GM23248 (cell line): ENCODE results near the gene ZNF625. TPM values are rescaled to one million over a fixed set of nuclear protein-coding genes. Genes with fewer than 3 reads are reported as not detected.

ENCODE experiments used
- DNase-seq: peaks from one replicate; pipeline ENCODE4 v3.0.0-alpha.2; 2015
- H2AFZ ChIP-seq: fragments of 200-600 bp; sonication (generic); 2 replicates; pipeline ENCODE4 v1.6.1; 2016; ENCODE audit warnings: antibody characterized with exemption
- H3F3A ChIP-seq: fragments of 200-600 bp; sonication (generic); 2 replicates; pipeline ENCODE4 v1.6.1; 2016; ENCODE audit warnings: mild to moderate bottlenecking, antibody characterized with exemption, mixed run types; ENCODE audit not compliant: insufficient read depth
- H3K27ac ChIP-seq: fragments of 200-600 bp; sonication (generic); 2 replicates; pipeline ENCODE4 v1.5.1; 2016; ENCODE audit warnings: mild to moderate bottlenecking
- H3K27me3 ChIP-seq: fragments of 200-600 bp; sonication (generic); replicated peaks from 2 replicates; pipeline ENCODE4 v1.6.1; 2016; ENCODE audit warnings: mild to moderate bottlenecking; ENCODE audit not compliant: insufficient read depth
- H3K36me3 ChIP-seq: fragments of 200-600 bp; sonication (generic); 2 replicates; pipeline ENCODE4 v1.6.1; 2016; ENCODE audit warnings: low read depth, mild to moderate bottlenecking
- H3K4me1 ChIP-seq: fragments of 200-600 bp; sonication (generic); 2 replicates; pipeline ENCODE4 v1.6.1; 2016; ENCODE audit warnings: mild to moderate bottlenecking; ENCODE audit not compliant: insufficient read depth
- H3K4me2 ChIP-seq: fragments of 200-600 bp; sonication (generic); one replicate; pipeline ENCODE4 v1.6.1; 2016; ENCODE audit warnings: mild to moderate bottlenecking; ENCODE audit not compliant: unreplicated experiment
- H3K4me3 ChIP-seq: fragments of 200-600 bp; sonication (generic); 2 replicates; pipeline ENCODE4 v1.5.1; 2016; ENCODE audit warnings: mild to moderate bottlenecking
- H3K79me2 ChIP-seq: fragments of 200-600 bp; sonication (generic); 2 replicates; pipeline ENCODE4 v1.6.1; 2016; ENCODE audit warnings: mild to moderate bottlenecking; ENCODE audit not compliant: insufficient read depth
- H3K9ac ChIP-seq: fragments of 200-600 bp; sonication (generic); 2 replicates; pipeline ENCODE4 v1.6.1; 2016; ENCODE audit warnings: mild to moderate bottlenecking
- H3K9me2 ChIP-seq: fragments of 200-600 bp; sonication (generic); 2 replicates; pipeline ENCODE4 v1.6.1; 2016; ENCODE audit warnings: mixed run types, mild to moderate bottlenecking, moderate library complexity; ENCODE audit not compliant: insufficient read depth
- H3K9me3 ChIP-seq: fragments of 200-600 bp; sonication (generic); one replicate; pipeline ENCODE4 v1.6.1; 2017; ENCODE audit warnings: low read depth
- H4K20me1 ChIP-seq: fragments of 200-600 bp; sonication (generic); 2 replicates; pipeline ENCODE4 v1.6.0; 2016; ENCODE audit not compliant: insufficient read depth
- EZH2 ChIP-seq: fragments of 200-600 bp; sonication (generic); IDR thresholded peaks from 2 replicates; pipeline ENCODE4 v1.6.1; 2018; ENCODE audit warnings: antibody characterized with exemption, mild to moderate bottlenecking; ENCODE audit not compliant: insufficient read depth, poor library complexity, severe bottlenecking
- EZH2phosphoT487 ChIP-seq: fragments of 200-600 bp; sonication (generic); IDR thresholded peaks from 2 replicates; pipeline ENCODE4 v1.6.1; 2018; ENCODE audit warnings: antibody characterized with exemption, moderate library complexity, mild to moderate bottlenecking, low read depth; ENCODE audit not compliant: insufficient read depth
- WGBS, 2 experiments: methylation state at CpG; one replicate each; pipeline ENCODE4 v1.1.6; 2015 to 2017; ENCODE audit warnings: low lambda C conversion rate in 2 of 2, low coverage in 1 of 2; ENCODE audit errors: missing lambda C conversion rate in 2 of 2; 5-methylcytosine and 5-hydroxymethylcytosine counted together
- in situ Hi-C: fragments of 300-500 bp; cut with MboI; formaldehyde crosslinking; loops from 2 replicates; pipeline ENCODE4 v1.15.0; 2020
- polyA plus RNA-seq: library from polyadenylated mRNA; unstranded; fragments of >200 nt; fragmentation: Nextera tagmentation; extraction: Ambion mirVana; gene quantifications from 2 replicates; pipeline ENCODE4 v1.2.1, GENCODE V29; 2016
- total RNA-seq: library from RNA; depleted of rRNA; stranded (reverse); fragments of >200 nt; shearing (Covaris generic); gene quantifications from 2 replicates; pipeline ENCODE4 v1.2.3, GENCODE V29; 2014

ZNF625 gene
- total and polyA plus RNA-seq, 2 experiments from 2014 or later = 1.5 to 7.2 TPM

- WGBS, 2 experiments = 95 to 97% methylated on average over 3 of the region's 3 CpGs
- H3K4me1 ChIP-seq = no peaks in the 10 kb centered on the region
- peaks cover 5% of the 10 kb centered on the region; the same call in 1 of the 2 replicates for H3F3A ChIP-seq
- no peak for TF ChIP-seq EZH2
- TF ChIP-seq EZH2phosphoT487 = no peak
- in situ Hi-C loops = no loop called here
- H3K36me3 ChIP-seq = peaks cover 47% of the 10 kb centered on the region
- H4K20me1 ChIP-seq = no peaks in the 10 kb centered on the region
- H3K79me2 ChIP-seq = peaks cover 14% of the 10 kb centered on the region
- no peak overlapping the region for H3K4me2 ChIP-seq
- H3K9me2 ChIP-seq = no peaks in the 10 kb centered on the region
- DNase-seq = peak; percentile 50
- no peak overlapping the region for H3K9ac ChIP-seq
- no peak overlapping the region for H3K27ac ChIP-seq
- peaks cover 6% of the 10 kb centered on the region for H3K9me3 ChIP-seq
- no peak overlapping the region for H3K4me3 ChIP-seq
- H2AFZ ChIP-seq = no peak overlapping the region
- no peaks in the 10 kb centered on the region for H3K27me3 ChIP-seq
These were observed 23.5 kb downstream of the ZNF625 start for GRCh38 chr19:12133069-12133468.

- Histone ChIP-seq H3K4me1 (no peaks in the 10 kb centered on the region), H4K20me1 (no peaks in the 10 kb centered on the region), H3K9me3 (no peaks in the 10 kb centered on the region), H3K79me2 (no peaks in the 10 kb centered on the region), H3K9ac (no peak overlapping the region), H3F3A (no peaks in the 10 kb centered on the region), H3K4me2 (no peak overlapping the region), H3K9me2 (no peaks in the 10 kb centered on the region), H3K27ac (no peak overlapping the region), H3K36me3 (peaks cover 7% of the 10 kb centered on the region; the same call in 1 of the 2 replicates), H2AFZ (no peak overlapping the region), H3K27me3 (no peaks in the 10 kb centered on the region), H3K4me3 (no peak overlapping the region)
- 7 to 8% methylated on average over 2 of the region's 2 CpGs for WGBS, 2 experiments
- no peak for TF ChIP-seq EZH2phosphoT487
- no peak for TF ChIP-seq EZH2
- in situ Hi-C loops = no loop called here
- DNase-seq = peak; percentile 62
These were observed 29.8 kb downstream of the ZNF625 start for GRCh38 chr19:12126707-12127106.

GRCh38 chr19:12117201-12117970 lies 39.1 kb downstream of the ZNF625 start:
- in situ Hi-C loops = no loop called here
- WGBS, 2 experiments = 92 to 93% methylated on average over 30 to 31 of the region's 33 CpGs

GRCh38 chr19:12113121-12113520 lies 43.4 kb downstream of the ZNF625 start:
- Histone ChIP-seq H3K27ac (no peak overlapping the region), H3K4me2 (no peak overlapping the region), H3K9me2 (no peaks in the 10 kb centered on the region), H3K4me3 (no peak overlapping the region), H4K20me1 (no peaks in the 10 kb centered on the region), H3K4me1 (no peaks in the 10 kb centered on the region), H2AFZ (no peak overlapping the region), H3K79me2 (no peaks in the 10 kb centered on the region; the same call in 1 of the 2 replicates), H3K9ac (no peak overlapping the region), H3K36me3 (peaks cover 27% of the 10 kb centered on the region), H3F3A (no peaks in the 10 kb centered on the region), H3K27me3 (no peaks in the 10 kb centered on the region), H3K9me3 (no peaks in the 10 kb centered on the region)
- in situ Hi-C loops = no loop called here
- TF ChIP-seq EZH2phosphoT487 = no peak
- no peak for TF ChIP-seq EZH2
- no peak for DNase-seq
- 96 to 97% methylated on average over 5 of the region's 5 CpGs for WGBS, 2 experiments

More at GRCh38 chr19:12117201-12117970, 39.1 kb downstream of the ZNF625 start:
- Histone ChIP-seq H3K27ac (no peak overlapping the region), H3K36me3 (peaks cover 12% of the 10 kb centered on the region), H3K4me2 (no peak overlapping the region), H3K9me3 (no peaks in the 10 kb centered on the region), H3K4me1 (no peaks in the 10 kb centered on the region), H4K20me1 (no peaks in the 10 kb centered on the region), H3F3A (no peaks in the 10 kb centered on the region), H3K79me2 (no peaks in the 10 kb centered on the region), H2AFZ (no peak overlapping the region), H3K4me3 (no peak overlapping the region), H3K9me2 (no peaks in the 10 kb centered on the region), H3K27me3 (no peaks in the 10 kb centered on the region), H3K9ac (no peak overlapping the region)
- DNase-seq = no peak
- TF ChIP-seq EZH2 (no peak), EZH2phosphoT487 (no peak)
